IPS-18c (cell line): Measurements from ENCODE around the gene FAM156A.
"Not testable (repeated sequence)": the region's sequence is repeated elsewhere in the genome, so short reads cannot be mapped to it uniquely, and the experiment has no call there.

Source experiments
- H3K4me3 ChIP-seq: 2 replicates; pipeline ENCODE4 v1.7.0; 2013; ENCODE audit warnings: low read depth, mild to moderate bottlenecking, low read length, moderate library complexity; ENCODE audit not compliant: insufficient read depth
- H3K9me3 ChIP-seq: one replicate; pipeline ENCODE4 v1.6.1; 2013; ENCODE audit warnings: mild to moderate bottlenecking, low read length, moderate library complexity; ENCODE audit not compliant: control insufficient read depth, insufficient read depth

FAM156A gene

GRCh38 chrX:52958113-52958959, at the start of gene FAM156A:
TSS of gene FAM156A (minus strand) at chrX:52958518. CDS start at chrX:52948588, 9,930 bp downstream.
- H3K4me3 ChIP-seq, H3K9me3 ChIP-seq: not testable (repeated sequence)

DNA sequence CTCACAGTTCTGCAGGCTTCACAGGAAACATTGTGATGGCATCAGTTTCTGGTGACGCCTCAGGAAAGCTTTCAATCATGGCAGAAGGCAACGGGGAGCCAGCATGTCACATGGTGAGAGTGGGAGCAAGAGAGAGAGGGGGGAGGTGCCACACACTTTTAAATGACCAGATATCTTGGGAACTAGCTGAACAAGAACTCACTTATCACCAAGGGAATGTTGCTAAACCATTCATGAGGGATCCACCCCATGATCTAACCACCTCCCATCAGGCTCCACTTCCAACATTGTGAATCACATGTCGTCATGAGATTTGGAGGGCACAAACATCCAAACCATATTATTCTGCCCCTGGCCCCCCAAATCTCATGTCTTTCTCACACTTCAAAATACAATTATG, 47.0 kb upstream of the FAM156A start:
- H3K9me3 ChIP-seq, result peaks cover 12% of the 10 kb centered on the region

DNA sequence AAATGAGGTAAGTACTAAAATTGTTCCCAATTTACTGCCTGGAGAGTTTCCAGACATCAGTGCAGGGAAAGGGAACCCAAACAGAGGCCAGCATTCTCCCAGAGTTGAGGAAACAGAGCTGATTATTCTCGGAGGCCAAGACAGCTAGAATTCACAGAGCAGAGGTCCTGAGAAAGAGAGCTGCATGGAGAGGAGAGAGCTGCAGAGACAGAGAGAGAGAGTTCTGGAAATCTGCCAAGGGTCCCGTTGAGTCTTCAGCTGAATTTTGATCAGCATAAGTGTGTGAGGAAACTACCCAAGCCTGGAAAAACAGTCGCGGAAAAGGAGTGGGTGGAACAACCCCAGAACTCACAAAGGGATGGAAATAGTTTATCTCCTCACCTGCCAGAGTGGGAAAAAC, 46.5 kb upstream of the FAM156A start:
- H3K9me3 ChIP-seq, result peaks cover 12% of the 10 kb centered on the region
- H3K4me3 ChIP-seq, result no peak overlapping the region

More for the DNA sequence above, 47.0 kb upstream of the FAM156A start:
- H3K4me3 ChIP-seq, result no peak overlapping the region

DNA sequence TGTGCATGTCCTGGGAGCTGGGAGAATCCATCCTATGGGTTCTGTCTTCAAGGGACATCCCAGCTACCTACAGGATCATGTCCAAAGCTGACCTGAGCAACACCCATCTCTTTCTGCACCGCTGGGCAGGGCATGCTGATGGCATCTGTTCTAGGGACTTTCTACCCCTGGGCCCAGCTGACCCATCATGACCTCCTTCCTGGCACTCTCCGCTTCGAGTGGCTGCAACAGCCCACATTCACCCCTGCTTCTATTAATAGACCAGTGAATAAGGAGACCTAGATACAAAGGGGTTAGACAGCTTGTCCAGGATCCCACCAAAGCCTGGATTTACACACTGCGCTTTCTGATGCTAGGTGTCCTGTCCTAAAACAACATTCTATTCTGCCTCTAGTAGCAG, 45.7 kb upstream of the FAM156A start:
- H3K9me3 ChIP-seq, result peaks cover 12% of the 10 kb centered on the region
- H3K4me3 ChIP-seq, result no peak overlapping the region

GRCh38 chrX:53003111-53003510, 44.8 kb upstream of the FAM156A start:
- no peak overlapping the region for H3K4me3 ChIP-seq
- H3K9me3 ChIP-seq, result peaks cover 12% of the 10 kb centered on the region

GRCh38 chrX:53001958-53002357, 43.6 kb upstream of the FAM156A start:
- H3K4me3 ChIP-seq, result no peak overlapping the region
- peaks cover 12% of the 10 kb centered on the region for H3K9me3 ChIP-seq

DNA sequence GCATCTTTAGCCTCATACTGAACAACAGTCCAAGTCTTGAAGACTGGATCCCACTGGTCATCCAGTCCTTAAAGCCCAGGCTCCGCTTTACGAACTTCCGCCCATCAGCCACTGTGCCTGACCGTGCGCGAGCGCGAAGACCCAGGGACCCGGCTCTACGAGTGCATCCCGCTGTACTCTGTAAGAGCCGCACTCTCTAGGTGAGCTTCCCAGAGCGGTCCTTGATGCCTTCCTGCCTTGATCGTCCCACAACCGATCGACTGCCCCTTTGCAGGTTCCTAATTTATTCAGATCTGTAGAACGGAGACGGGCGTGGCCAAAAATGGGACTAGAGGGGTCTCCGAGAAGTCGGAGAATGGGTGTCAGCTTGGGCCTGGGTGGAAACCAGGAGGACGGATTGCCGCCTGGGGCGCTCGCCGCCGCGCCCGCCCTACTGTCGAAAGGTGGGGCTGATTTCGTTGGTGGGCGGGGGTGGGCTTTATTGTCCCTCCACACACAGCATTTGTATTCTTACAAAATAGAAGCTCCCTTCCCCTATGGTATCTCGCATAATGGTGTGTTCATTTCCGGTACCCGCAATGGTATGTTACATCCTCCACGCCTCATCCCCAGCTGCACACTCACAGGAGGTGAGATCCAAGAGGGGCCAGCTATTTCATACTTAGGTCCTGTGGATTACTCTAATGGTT, 42.3 kb upstream of the FAM156A start:
- Histone ChIP-seq H3K4me3 (no peak overlapping the region), H3K9me3 (peaks cover 12% of the 10 kb centered on the region)

DNA sequence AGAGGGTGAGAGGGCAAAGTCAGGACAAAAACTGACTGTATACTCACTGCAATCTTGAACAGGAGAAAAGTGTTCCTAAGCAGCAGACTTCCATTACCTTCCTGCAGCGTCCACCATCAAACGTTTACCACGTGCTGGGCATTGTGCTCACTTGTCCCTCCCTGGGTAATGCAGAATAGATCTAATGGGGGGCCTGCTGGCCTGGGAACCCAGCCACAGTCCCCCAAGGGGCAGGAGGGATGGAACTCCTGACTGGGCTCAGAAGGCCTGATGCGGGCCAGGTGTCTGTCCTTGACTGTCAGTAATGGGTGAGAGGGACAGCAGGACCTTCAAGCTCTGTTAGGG, 37.6 kb upstream of the FAM156A start:
- peak overlapping the region; percentile 80 for H3K4me3 ChIP-seq
- H3K9me3 ChIP-seq, result peaks cover under 1% of the 10 kb centered on the region

DNA sequence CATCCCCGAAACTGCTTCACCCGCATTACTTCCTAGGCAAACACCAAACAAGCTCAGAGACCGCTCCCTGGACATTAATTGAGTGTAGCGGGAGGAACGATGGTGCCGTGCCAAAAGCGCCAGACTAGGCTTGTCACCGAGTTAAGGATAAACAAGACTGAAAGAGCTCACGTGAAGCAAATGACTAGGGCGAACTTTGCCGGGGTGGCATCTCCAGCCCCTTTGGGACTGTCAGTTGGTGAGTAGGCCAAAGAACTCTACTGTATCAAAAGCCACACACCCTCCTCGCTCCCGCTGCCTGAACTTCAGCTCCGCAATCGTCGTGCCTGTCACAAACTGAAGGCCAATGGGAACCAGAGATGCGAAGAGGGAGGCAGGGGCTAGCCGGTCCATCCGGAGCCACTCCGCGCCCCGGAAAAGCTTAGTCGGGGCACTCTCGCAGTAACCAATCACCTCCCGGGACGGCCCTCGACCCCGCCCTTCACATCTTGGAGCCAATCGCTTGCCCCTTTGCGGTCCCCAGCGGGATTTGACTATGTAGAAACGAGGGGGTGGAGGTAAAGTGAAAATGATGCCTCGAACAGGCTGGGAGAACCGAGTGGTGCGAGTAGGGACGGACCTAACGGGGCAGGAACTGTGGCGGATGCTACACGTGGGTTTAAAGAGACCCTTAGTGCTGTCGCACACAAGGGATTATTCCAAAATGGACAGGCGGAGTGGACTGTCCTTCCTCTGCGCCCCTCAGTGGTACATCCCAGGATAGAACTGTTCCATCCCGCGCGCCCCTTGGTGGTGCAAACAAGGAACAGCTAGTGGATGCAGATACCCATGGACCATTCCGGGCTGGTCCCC, 37.0 kb upstream of the FAM156A start:
- Histone ChIP-seq H3K4me3 (peak overlapping the region; percentile 80), H3K9me3 (peaks cover 3% of the 10 kb centered on the region)

GRCh38 chrX:52990848-52991247, 32.5 kb upstream of the FAM156A start:
- H3K4me3 ChIP-seq, result no peak overlapping the region
- peaks cover 3% of the 10 kb centered on the region for H3K9me3 ChIP-seq

DNA sequence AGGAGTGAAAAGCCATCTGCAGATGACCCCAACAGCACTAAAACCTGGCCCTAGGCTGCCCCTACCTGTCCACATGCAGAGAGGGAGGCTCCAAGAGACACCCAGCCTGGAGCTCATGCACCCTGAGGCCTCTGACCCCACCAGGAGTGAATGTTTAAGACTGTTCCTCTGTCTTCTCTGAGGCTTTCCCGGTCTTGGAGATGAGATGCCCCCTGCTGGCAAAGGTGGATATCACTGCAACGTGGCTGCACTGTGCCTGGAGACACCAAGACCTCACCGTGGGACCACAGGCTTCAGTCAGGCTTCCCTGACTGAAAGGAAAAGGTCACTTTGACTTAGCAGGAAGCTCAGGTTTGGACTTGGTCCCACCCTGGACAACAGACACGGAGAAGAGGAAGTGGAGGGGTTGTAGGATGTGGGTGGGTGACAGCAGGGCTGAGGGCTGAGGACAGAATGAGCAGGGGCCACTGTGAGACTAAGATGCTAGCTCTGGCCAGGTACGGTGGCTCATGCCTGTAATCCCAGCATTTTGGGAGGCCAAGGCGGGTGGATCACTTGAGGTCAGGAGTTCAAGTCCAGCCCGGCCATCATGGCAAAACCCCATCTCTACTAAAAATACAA, 31.8 kb upstream of the FAM156A start:
- not testable (repeated sequence) for H3K9me3 ChIP-seq, H3K4me3 ChIP-seq

- Histone ChIP-seq H3K4me3 (no peak overlapping the region), H3K9me3 (peaks cover 3% of the 10 kb centered on the region)
Measured at GRCh38 chrX:52988985-52989917, 30.9 kb upstream of the FAM156A start.

- H3K4me3 ChIP-seq, result no peak overlapping the region
- peaks cover 7% of the 10 kb centered on the region for H3K9me3 ChIP-seq
Measured at GRCh38 chrX:52983321-52984000, 25.1 kb upstream of the FAM156A start.

GRCh38 chrX:52979993-52980392, 21.7 kb upstream of the FAM156A start:
- H3K4me3 ChIP-seq, result no peak overlapping the region
- peaks cover 7% of the 10 kb centered on the region for H3K9me3 ChIP-seq

- peaks cover 7% of the 10 kb centered on the region for H3K9me3 ChIP-seq
- H3K4me3 ChIP-seq, result no peak overlapping the region
Measured at GRCh38 chrX:52979568-52979967, 21.2 kb upstream of the FAM156A start.

DNA sequence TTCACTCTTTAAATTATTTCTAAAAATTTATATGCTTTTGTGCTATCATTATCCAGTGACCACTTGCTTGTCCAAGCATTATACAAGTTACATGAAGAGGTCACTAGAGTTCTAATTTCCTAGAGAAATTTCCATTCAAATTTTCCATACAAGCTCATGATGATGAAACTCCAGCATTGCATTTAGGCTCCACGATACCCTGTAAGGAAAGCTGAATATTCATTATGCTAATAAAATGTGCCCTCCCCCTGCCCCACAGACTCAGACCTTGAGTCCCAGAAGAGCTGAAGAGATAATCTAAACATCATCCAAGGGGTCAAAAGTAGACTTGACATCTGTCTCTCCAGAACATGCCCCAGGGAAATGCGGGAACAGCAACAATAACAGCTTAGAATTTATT, 19.6 kb upstream of the FAM156A start:
- no peak overlapping the region for H3K4me3 ChIP-seq
- H3K9me3 ChIP-seq, result peaks cover 4% of the 10 kb centered on the region
